Jurkat, Clone E6-1 (cell line): ENCODE results near the gene SERPINB1. TPM values are rescaled to one million over a fixed set of nuclear protein-coding genes. Genes with fewer than 3 reads are reported as not detected.
"Not testable (repeated sequence)": the region's sequence is repeated elsewhere in the genome, so short reads cannot be mapped to it uniquely, and the experiment has no call there.

Experiments used
- DNase-seq: peaks from one replicate; pipeline ENCODE4 v3.0.0-alpha.2; 2011; ENCODE audit warnings: low read depth, low spot score
- H3K4me3 ChIP-seq: 2 replicates; pipeline ENCODE4 v1.5.1; 2011; ENCODE audit warnings: mild to moderate bottlenecking, low read length, control low read depth, moderate library complexity
- polyA plus RNA-seq: library from polyadenylated mRNA; unstranded; fragments of >200 nt; gene quantifications from one replicate; pipeline ENCODE4 v1.2.1, GENCODE V29; 2012; ENCODE audit warnings: missing spikeins; ENCODE audit not compliant: insufficient read length, insufficient read depth

SERPINB1 gene
- not detected for polyA plus RNA-seq

GRCh38 chr6:2841264-2842138, at the start of gene SERPINB1:
TSS of gene SERPINB1 (minus strand) at chr6:2841863. CDS start at chr6:2840586, 1,277 bp downstream.
- H3K4me3 ChIP-seq, result no peak within 1 kb of the TSS
- no peak for DNase-seq

DNA sequence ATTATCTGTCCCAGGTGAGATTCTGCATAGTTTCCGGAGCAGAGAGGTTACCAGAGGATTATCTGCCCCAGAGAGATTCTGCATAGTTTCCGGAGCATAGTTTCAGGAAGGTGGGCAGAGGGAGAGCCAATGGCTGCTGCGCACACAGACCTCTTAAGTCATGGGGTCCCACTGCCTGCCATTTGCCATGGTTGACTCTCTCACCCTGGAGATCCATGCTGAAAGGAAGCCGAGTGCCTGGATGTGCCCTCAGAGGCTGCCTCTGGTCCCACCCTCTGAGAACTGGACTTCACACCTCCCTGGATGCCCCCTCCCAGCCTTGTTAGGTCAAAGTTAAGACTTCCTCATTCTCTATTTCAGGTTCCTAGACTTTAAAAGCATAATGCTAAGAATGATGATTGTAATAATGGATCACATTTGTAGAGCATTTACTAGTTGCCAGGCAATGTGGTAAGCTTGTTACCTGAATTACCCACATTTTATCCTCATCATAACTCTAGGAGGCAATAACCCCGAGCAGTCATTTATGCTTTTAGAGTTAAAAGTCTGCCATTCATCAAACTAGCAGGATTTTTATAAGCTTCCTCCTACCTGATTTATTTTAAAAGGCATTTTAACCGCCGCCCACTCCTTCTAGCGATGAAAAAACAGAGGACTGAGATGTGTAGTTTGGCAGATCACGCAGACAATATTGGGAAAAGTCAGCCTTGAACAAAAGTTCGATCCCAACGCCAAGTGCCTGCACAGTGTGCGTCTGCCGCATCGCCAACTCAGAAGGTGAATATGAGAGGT, 49.5 kb upstream of the SERPINB1 start:
- peak overlapping the region; percentile 43 for H3K4me3 ChIP-seq
- DNase-seq, result no peak

GRCh38 chr6:2885967-2886735, 44.5 kb upstream of the SERPINB1 start:
- no peak overlapping the region for H3K4me3 ChIP-seq
- DNase-seq, result no peak

DNA sequence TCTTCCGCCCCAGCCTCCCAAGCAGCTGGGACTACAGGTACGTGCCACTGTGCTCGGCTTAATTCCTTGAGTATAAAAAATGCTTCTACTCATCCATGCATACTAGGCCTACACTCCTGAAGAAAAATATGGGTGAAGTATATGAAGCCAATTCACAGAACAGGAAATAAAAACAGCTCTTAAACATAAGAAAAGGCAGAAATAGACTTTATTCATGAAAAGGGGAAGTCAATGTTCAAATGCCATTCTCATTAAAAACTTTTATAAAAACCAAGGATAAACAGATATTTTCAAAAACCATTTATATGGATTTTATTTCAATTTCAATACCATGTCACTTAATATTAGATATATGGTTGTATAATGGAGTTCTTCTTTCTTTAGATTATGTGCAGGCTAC, 43.1 kb upstream of the SERPINB1 start:
- H3K4me3 ChIP-seq, result no peak overlapping the region
- no peak for DNase-seq

DNA sequence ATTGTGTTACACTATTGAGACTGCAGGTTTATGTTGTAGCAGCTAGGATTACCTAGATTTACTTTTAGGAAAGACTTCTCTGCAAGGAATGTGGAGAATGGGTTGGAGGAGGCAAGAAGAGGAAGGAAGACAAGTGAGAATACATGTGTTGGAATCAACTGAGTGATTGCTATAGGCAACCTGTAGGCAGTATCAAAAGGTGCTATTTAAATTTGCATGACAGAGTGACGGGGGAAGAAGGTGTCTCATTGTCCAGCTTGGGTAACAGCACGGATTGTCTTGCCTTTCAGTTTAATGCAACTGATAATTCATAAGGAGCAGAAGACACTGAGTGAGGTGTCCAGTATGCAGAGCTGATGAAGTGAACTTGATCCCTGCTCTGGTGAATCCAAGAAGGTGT, 42.0 kb upstream of the SERPINB1 start:
- no peak overlapping the region for H3K4me3 ChIP-seq
- DNase-seq, result no peak

DNA sequence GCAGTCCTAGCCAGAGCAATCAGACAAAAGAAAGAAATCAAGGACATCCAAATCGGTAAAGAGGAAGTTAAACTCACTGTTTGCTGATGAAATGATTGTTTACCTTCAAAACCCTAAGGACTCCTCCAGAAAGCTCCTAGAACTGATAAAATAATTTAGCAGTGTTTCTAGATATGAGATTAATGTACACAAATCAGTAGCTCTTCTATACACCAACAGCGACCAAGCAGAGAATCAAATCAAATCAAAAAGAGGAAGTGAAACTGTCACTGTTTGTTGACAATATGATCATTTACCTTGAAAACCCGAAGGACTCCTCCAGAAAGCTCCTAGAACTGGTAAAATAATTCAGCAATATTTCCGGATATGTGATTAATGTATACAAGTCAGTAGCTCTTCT, 39.8 kb upstream of the SERPINB1 start:
- no peak for DNase-seq

DNA sequence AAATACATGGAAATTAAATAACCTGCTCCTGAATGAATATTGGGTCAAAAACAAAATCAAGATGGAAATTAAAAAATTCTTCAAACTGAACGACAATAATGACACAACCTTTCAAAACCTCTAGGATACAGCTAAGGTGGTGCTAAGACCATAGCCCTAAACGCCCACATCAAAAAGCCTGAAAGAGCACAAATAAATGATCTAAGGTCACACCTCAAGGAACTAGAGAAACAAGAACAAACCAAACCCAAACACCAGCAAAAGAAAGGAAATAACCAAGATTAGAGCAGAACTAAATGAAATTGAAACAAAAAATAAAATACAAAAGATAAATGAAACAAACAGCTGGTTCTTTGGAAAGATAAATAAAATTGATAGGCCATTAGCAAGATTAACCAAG, 38.5 kb upstream of the SERPINB1 start:
- not testable (repeated sequence) for H3K4me3 ChIP-seq, DNase-seq

More for the DNA sequence above, 39.8 kb upstream of the SERPINB1 start:
- no peak overlapping the region for H3K4me3 ChIP-seq

DNA sequence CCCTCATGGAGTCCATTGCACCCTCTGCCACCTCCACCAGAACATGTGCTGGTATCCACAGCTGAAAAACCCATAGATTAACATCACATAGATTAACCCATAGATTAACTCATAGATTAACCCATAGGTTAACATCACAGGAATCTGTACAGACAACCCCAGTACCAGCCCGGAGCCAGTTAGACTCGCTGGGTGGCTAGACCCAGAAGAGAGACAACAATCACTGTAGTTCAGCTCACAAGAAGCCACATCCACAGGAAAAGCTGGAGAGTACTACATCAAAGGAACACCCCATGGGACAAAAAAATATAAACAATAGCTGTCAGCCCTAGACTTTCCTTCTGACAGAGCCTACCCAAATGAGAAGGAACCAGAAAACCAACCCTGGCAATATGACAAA, 36.3 kb upstream of the SERPINB1 start:
- no peak overlapping the region for H3K4me3 ChIP-seq
- DNase-seq, result no peak

GRCh38 chr6:2877057-2877882, 35.6 kb upstream of the SERPINB1 start:
- no peak overlapping the region for H3K4me3 ChIP-seq
- DNase-seq, result no peak

- DNase-seq, result no peak
- H3K4me3 ChIP-seq, result no peak overlapping the region
Observed at GRCh38 chr6:2876210-2877056, 34.8 kb upstream of the SERPINB1 start.

GRCh38 chr6:2875359-2876191, 33.9 kb upstream of the SERPINB1 start:
- H3K4me3 ChIP-seq, result no peak overlapping the region
- DNase-seq, result no peak

DNA sequence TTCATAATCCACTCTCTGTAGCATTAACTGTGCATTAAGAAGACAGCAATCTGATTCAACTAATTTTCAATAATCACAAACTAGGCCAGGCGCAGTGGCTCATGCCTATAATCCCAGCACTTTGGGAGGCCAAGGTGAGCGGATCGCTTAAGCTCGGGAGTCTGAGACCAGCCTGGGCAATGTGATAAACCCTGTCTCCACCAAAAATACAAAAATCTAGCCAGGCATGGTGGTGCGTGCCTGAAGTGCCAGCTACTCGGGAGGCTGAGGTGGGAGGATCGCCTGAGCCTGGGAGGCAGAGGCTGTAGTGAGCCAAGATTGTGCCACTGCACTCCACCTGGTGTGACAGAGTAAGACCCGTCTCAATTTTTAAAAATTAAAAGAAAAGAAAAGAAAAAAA, 32.0 kb upstream of the SERPINB1 start:
- DNase-seq, result no peak
- no peak overlapping the region for H3K4me3 ChIP-seq

GRCh38 chr6:2872423-2873358, 31.0 kb upstream of the SERPINB1 start:
- H3K4me3 ChIP-seq, result no peak overlapping the region
- DNase-seq, result no peak

DNA sequence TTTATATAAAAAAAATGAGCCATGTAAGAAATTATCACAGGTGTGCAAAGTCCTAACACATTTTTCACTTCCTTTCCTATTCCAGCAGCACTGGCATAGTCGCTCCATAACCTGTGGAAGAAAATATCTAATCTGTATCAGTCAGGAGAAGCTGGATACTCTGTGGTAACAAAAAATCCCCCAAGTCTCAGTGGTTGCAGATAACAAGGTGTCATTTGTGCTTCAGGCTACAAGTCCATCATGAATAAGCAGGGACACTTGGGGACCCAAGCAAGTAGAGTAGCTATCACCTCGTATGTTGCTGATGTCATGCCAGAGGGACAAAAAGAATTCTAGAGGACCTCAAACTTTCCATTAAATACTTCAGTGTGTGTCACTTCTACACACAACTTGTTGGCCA, 30.3 kb upstream of the SERPINB1 start:
- H3K4me3 ChIP-seq, result no peak overlapping the region
- DNase-seq, result no peak

DNA sequence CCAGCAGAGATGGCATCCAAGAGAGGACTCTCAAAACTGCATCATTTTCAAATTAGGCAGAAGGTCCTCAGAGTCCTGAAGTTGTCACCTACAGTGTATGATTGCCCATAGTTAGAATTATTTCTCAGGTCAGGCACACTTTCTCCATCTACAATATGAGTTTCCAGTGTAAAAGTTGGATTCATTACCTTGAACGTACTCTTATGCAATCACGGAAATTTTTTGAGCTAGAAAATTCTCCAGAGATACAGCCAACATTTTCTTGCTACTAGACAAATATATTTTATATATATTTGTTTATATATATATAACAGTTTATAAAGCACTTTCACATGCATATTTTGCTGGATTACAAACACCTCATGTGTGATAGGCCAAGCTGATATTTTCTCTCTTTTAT, 29.4 kb upstream of the SERPINB1 start:
- H3K4me3 ChIP-seq, result no peak overlapping the region
- DNase-seq, result no peak

DNA sequence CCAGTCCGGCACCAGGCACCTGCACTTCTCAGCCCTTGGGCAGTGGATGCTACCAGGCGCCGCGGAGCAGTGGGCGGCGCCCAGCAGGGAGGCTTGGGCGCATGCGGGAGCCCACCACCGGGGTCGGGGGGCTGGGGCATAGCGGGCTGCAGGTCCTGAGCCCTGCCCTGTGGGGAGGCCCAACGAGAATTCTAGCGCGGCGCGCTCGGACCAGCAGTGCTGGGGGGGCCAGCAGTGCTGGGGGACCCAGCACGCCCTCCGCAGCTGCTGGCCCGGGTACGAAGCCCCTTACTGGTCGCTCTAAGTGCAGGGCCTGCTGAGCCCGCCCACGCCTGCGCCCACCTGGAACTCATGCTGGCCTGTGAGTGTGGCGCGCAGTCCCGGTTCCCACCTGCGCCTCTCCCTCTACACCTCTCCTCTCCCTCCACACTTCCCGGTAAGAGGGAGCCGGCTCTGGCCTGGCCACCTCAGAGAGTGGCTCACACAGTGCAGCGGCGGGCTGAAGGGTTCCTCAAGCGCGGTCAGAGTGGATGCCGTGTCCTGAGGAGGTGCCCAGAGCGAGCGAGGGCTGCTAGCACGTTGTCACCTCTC, 28.5 kb upstream of the SERPINB1 start:
- no peak for DNase-seq
- no peak overlapping the region for H3K4me3 ChIP-seq
